ENCODE results near the gene RANBP9. TPM values are rescaled to one million over a fixed set of nuclear protein-coding genes. Genes with fewer than 3 reads are reported as not detected.

Gene RANBP9
- total RNA-seq, 1 donor from 2014 or later = 50.2 TPM

DNA sequence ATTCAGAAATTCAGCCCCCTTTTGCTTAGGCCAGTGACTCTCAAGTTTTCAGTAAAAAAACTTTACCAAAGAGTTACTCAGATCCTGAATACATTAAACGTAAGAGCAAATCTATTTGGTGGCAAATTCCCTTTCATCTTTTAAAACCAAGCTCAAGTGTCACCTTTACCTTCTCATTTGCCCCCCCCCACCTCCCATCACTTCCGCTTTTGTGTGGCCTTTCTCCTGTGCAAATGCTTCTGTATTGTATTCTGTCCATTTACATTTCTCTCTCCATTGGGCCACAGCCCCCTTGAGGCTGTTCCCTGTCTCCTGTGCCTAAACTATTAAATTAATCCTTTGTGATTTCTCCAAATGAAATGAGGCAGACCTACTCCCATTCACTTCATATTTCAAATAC is 94.6 kb downstream of the RANBP9 start:
- Mint-ChIP-seq H3K9me3 (ENCODE audit: unreplicated experiment) (peaks cover 18% of the 10 kb centered on the region), H3K36me3 (ENCODE audit: unreplicated experiment) (no peaks in the 10 kb centered on the region), H3K4me3 (ENCODE audit: unreplicated experiment) (peak overlapping the region; percentile 92), H3K4me1 (ENCODE audit: low read depth, unreplicated experiment) (peaks cover 9% of the 10 kb centered on the region), H3K27ac (ENCODE audit: unreplicated experiment) (no peak overlapping the region), H3K27me3 (ENCODE audit: unreplicated experiment) (no peaks in the 10 kb centered on the region)
- TF ChIP-seq, protein P1, sequence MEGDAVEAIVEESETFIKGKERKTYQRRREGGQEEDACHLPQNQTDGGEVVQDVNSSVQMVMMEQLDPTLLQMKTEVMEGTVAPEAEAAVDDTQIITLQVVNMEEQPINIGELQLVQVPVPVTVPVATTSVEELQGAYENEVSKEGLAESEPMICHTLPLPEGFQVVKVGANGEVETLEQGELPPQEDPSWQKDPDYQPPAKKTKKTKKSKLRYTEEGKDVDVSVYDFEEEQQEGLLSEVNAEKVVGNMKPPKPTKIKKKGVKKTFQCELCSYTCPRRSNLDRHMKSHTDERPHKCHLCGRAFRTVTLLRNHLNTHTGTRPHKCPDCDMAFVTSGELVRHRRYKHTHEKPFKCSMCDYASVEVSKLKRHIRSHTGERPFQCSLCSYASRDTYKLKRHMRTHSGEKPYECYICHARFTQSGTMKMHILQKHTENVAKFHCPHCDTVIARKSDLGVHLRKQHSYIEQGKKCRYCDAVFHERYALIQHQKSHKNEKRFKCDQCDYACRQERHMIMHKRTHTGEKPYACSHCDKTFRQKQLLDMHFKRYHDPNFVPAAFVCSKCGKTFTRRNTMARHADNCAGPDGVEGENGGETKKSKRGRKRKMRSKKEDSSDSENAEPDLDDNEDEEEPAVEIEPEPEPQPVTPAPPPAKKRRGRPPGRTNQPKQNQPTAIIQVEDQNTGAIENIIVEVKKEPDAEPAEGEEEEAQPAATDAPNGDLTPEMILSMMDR (IDR thresholded peaks at IDR 0.05; ENCODE audit: partially characterized antibody, unreplicated experiment) = no peak
- no peak for DNase-seq

DNA sequence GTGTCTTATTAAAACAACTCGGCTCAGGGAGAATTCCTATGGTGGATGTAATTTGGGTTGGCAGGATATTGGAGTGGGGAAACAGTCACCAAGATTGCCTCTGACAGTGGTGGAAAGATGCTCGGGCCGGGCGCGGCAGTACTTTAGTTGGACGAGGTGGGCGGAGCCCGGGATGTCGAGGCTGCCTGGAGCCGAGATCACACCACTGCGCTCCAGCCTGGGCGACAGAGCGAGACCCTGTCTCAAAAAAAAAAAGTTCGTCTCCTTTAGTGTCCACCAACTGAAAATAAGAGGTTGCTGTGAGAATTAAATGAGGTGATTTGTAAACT is 95.9 kb downstream of the RANBP9 start:
- Mint-ChIP-seq H3K4me1 (ENCODE audit: low read depth, unreplicated experiment) (peaks cover 9% of the 10 kb centered on the region), H3K4me3 (ENCODE audit: unreplicated experiment) (peak overlapping the region; percentile 92), H3K9me3 (ENCODE audit: unreplicated experiment) (peaks cover 18% of the 10 kb centered on the region), H3K36me3 (ENCODE audit: unreplicated experiment) (no peaks in the 10 kb centered on the region), H3K27me3 (ENCODE audit: unreplicated experiment) (no peaks in the 10 kb centered on the region), H3K27ac (ENCODE audit: unreplicated experiment) (peak overlapping the region; percentile 94)
- peak; percentile 60 for DNase-seq
- TF ChIP-seq, protein P1 (IDR thresholded peaks at IDR 0.05; ENCODE audit: partially characterized antibody, unreplicated experiment) = no peak

DNA sequence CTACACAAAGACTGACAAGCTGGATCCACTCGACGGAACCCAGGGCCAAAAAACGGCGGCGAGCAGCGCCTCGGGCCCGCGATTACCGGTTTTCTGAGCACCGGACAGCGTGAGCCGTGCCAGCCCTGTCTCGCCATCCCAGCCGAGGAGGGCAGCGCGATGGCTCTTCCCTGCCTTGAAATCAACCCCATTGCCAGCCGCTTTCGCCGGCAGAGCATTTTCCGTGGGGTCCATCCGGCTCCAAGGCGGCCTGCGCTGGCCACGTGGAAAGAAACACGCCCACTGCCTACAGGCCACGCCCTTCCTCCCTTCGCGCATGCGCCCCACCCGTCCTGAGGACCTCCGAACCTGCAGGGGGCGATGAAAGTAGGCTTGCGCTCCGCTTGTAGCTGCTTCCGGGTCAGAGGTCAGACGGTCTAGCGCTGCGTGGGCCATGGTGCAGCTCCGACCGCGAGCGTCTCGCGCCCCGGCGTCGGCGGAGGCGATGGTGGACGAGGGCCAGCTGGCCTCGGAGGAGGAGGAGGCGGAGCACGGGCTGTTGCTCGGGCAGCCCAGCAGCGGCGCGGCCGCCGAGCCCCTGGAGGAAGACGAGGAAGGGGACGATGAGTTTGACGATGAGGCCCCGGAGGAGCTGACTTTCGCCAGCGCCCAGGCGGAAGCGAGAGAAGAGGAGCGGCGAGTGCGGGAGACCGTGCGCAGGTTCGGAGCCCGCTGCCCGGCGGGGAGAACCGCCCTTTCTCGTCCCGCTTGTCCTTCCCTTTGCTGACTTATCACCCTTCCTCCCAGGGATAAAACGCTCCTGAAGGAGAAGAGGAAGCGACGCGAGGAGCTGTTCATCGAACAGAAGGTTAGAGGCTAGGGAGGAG is 96.5 kb downstream of the RANBP9 start, which contains the start of gene NOL7:
TSS of gene NOL7 (plus strand) at position 410 of the 866 bp plus-strand sequence. CDS start at position 434, 24 bp downstream.
- H3K4me1 Mint-ChIP-seq (ENCODE audit: low read depth, unreplicated experiment) = peaks cover 9% of the 10 kb centered on the region
- H3K27ac Mint-ChIP-seq (ENCODE audit: unreplicated experiment) = peak within 1 kb of the TSS; percentile 94
- H3K27me3 Mint-ChIP-seq (ENCODE audit: unreplicated experiment) = no peaks in the 10 kb centered on the region
- H3K9me3 Mint-ChIP-seq (ENCODE audit: unreplicated experiment) = peaks cover 18% of the 10 kb centered on the region
- TF ChIP-seq, protein P1 (IDR thresholded peaks at IDR 0.05; ENCODE audit: partially characterized antibody, unreplicated experiment) = peak; percentile 84
- H3K36me3 Mint-ChIP-seq (ENCODE audit: unreplicated experiment) = no peaks in the 10 kb centered on the region
- H3K4me3 Mint-ChIP-seq (ENCODE audit: unreplicated experiment) = peak within 1 kb of the TSS; percentile 92
- DNase-seq = peak; percentile 98

GRCh38 chr6:13614126-13614925 is 97.3 kb downstream of the RANBP9 start:
- Mint-ChIP-seq H3K36me3 (ENCODE audit: unreplicated experiment) (no peaks in the 10 kb centered on the region), H3K27ac (ENCODE audit: unreplicated experiment) (peak overlapping the region; percentile 94), H3K4me3 (ENCODE audit: unreplicated experiment) (peak overlapping the region; percentile 92), H3K9me3 (ENCODE audit: unreplicated experiment) (peaks cover 18% of the 10 kb centered on the region), H3K4me1 (ENCODE audit: low read depth, unreplicated experiment) (peaks cover 9% of the 10 kb centered on the region), H3K27me3 (ENCODE audit: unreplicated experiment) (no peaks in the 10 kb centered on the region)
- TF ChIP-seq, protein P1 (IDR thresholded peaks at IDR 0.05; ENCODE audit: partially characterized antibody, unreplicated experiment) = no peak
- DNase-seq = peak; percentile 73

Measured in glutamatergic neuron (in vitro differentiated cells).